WI38 (cell line): ENCODE measurements around the gene ROR2.

Source experiments
- H3K4me3 ChIP-seq: 2 replicates; pipeline ENCODE4 v1.5.1; 2011; ENCODE audit warnings: low read depth, mild to moderate bottlenecking, control low read depth, low read length
- CTCF ChIP-seq: IDR thresholded peaks from 2 replicates; pipeline ENCODE4 v1.5.1; 2012; ENCODE audit warnings: low read depth, mild to moderate bottlenecking, control low read depth, low read length

Gene ROR2

GRCh38 chr9:91873637-91874051 lies 76.4 kb downstream of the ROR2 start:
- H3K4me3 ChIP-seq = no peak overlapping the region
- TF ChIP-seq CTCF = no peak

- TF ChIP-seq CTCF = no peak
Measured at GRCh38 chr9:91868732-91869391, 81.2 kb downstream of the ROR2 start.

DNA sequence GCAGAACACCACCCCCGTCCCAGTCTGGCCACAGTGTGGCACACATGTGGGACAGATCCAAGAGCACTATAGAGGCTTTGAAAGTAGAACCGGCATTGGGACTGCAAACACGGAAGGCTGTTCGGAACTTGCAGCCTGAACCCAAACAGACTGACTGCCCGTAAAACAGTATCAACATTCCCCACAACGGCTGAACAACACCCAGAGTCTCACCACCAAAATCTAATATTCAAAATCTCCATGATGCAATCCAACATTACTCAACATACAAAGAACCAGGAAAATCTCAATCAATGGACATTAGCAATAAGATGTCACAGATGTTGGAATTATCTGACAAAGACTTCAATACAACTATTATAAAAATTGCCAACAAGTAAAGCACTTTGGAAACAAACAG lies 82.3 kb downstream of the ROR2 start:
- no peak for TF ChIP-seq CTCF
- H3K4me3 ChIP-seq = no peak overlapping the region

More at GRCh38 chr9:91868732-91869391, 81.2 kb downstream of the ROR2 start:
- H3K4me3 ChIP-seq = no peak overlapping the region

DNA sequence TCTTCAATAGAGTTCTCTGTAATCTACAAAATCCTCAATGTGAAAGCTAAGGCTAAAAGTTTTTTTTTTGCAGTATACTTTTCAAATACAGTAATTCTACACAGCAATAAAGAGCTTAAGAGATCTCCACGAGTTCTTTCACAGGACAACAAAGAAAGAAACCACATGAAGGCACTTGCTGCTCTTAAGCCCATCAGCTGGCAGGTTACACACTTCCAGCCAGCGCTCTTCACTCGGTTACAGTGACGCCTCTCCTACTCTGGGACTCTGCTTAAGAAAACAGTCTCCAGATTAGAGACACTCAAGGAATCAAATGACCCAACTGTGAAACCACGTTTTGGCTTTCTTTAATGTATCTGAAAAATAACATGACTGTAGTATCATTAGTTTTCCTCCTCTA lies 85.0 kb downstream of the ROR2 start:
- TF ChIP-seq CTCF = no peak
- H3K4me3 ChIP-seq = no peak overlapping the region

GRCh38 chr9:91864380-91864779 lies 85.6 kb downstream of the ROR2 start:
- H3K4me3 ChIP-seq = no peak overlapping the region
- no peak for TF ChIP-seq CTCF

DNA sequence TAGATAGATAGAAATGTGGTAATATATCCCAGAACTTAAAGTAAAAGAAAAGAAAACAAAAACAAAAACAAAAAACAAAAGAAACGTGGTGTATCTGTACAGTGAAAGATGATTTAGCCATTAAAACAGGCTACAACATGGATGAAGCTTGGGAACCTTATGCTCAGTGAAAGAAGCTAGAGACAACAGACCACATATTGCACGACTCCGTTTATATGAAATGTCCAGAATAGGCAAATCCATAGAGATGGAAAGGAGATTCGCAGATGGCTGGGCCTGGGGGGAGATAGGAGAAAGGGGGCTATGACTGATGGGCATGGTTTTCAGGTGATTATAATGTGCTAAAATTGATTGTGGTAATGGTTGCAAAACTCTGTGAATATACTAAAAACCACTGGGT lies 86.6 kb downstream of the ROR2 start:
- TF ChIP-seq CTCF = no peak
- H3K4me3 ChIP-seq = no peak overlapping the region

- H3K4me3 ChIP-seq = no peak overlapping the region
- TF ChIP-seq CTCF = no peak
Measured at GRCh38 chr9:91858213-91859030, 91.6 kb downstream of the ROR2 start.
